AG09309 (cell line): ENCODE measurements around the gene KIAA0319L.

ENCODE experiments used
- DNase-seq: peaks from one replicate; pipeline ENCODE4 v3.0.0-alpha.2; 2010; ENCODE audit warnings: low read depth
- H3K4me3 ChIP-seq: 2 replicates; pipeline ENCODE4 v1.5.1; 2011; ENCODE audit warnings: mild to moderate bottlenecking, low read depth, low read length, moderate library complexity; ENCODE audit not compliant: control insufficient read depth
- TF ChIP-seq, protein P1 (sequence below): IDR thresholded peaks from 2 replicates; pipeline ENCODE4 v1.5.1; 2011; ENCODE audit warnings: mild to moderate bottlenecking, low read depth, low read length, inconsistent platforms; ENCODE audit not compliant: insufficient read depth, control insufficient read depth; ENCODE audit errors: missing control alignments

KIAA0319L gene

DNA sequence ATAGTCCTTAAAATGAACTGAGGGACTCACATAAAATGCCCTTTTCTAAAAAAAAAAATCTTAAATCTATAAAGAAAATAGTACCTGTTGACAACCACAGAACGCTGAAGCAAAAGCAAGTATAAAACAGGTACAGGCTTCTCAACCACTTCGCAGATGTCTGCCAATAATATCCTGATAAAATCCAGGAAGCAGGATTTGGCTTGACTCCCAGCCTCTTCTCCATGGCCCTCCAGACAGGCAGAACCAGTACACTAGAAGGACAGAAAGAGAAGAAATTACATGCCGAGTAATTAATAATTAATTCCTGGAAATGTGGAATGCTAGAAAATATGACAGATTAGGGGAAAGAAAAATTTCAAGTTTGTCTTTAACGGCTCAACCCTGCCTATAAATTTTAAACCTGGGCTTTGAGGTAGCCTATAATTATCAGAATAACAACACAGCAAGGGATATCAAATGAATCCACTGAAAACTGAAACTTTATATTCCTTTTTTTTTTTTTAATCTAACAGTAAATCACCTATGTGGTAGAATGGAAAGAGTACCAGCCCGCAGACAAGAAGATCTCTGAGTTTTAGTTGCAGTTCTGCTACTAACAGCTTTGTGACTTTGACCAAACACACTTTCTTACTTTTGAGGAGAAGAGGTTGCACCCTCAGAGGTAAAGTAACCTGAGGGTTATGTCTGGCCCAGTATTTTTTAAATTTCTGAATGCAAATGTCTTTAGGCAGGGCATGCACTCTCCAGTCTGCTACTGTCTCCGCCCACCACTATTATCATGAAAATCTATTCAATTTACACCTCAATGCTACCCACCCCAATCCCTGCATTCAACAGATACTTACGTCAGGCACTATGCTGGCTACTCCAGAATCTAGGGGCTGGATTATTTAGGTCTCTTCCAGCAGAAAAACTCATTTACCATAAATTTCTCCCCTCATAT, 2.7 kb downstream of the KIAA0319L start:
- TF ChIP-seq, protein P1, sequence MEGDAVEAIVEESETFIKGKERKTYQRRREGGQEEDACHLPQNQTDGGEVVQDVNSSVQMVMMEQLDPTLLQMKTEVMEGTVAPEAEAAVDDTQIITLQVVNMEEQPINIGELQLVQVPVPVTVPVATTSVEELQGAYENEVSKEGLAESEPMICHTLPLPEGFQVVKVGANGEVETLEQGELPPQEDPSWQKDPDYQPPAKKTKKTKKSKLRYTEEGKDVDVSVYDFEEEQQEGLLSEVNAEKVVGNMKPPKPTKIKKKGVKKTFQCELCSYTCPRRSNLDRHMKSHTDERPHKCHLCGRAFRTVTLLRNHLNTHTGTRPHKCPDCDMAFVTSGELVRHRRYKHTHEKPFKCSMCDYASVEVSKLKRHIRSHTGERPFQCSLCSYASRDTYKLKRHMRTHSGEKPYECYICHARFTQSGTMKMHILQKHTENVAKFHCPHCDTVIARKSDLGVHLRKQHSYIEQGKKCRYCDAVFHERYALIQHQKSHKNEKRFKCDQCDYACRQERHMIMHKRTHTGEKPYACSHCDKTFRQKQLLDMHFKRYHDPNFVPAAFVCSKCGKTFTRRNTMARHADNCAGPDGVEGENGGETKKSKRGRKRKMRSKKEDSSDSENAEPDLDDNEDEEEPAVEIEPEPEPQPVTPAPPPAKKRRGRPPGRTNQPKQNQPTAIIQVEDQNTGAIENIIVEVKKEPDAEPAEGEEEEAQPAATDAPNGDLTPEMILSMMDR: no peak
- no peak for DNase-seq
- no peak overlapping the region for H3K4me3 ChIP-seq

DNA sequence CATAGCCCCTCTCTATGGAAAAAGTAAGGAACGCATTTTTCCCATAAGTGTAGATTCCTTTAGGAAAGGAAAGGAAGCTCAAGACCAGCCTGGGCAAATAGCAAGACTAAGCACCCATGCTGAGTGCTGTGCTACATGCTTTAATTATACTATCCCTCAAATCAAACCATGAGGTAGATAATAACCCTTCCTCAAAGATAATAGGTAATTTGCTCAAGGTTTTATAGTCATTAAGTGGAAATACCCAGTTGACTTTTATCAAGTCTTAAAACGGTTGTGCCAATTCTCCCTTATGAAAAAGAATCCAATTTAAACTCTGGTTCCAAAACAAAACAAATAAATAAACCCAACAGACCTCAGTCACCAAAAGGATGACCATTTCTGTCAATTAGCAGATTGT, 3.4 kb downstream of the KIAA0319L start:
- TF ChIP-seq, protein P1: no peak
- DNase-seq: no peak
- no peak overlapping the region for H3K4me3 ChIP-seq

DNA sequence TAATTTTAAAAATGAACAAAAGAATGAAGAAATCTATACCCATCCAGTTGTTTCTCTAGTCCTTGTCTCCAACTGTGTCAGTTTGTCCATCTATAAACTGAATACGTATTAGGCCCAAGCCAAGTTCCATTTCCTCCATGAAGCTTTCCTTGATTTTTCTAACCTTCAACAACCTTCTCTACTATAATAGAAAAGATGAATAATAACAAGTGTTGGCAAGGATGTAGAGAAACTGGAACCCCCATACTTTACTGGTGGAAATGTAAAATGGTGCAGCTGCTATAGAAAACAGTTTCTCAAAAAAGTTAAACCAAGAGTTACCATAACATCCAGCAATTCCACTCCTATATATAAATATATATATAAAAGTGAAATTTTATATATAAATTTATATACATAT, 10.6 kb downstream of the KIAA0319L start:
- TF ChIP-seq, protein P1: no peak
- DNase-seq: no peak
- no peak overlapping the region for H3K4me3 ChIP-seq

DNA sequence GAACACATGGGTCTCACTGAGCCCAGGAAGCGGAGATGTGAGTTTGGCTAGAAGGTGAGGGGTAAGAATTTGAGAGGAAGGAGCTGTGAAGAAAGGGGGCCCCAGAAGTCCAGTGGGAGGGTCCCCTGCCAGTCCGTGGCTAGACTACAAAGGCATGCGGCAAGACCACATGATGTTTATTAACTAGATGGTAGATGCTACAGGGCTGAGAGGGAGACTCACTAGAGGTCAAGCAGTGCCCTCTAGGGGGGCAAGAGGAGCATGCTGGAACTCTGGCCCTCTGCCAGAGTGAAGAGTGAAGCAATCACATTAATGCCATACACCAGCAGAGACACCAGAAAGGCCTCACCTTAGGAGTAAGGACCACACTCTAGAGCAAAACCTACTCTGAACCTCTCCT, 12.2 kb downstream of the KIAA0319L start:
- no peak overlapping the region for H3K4me3 ChIP-seq
- TF ChIP-seq, protein P1: peak; percentile 15
- DNase-seq: no peak

DNA sequence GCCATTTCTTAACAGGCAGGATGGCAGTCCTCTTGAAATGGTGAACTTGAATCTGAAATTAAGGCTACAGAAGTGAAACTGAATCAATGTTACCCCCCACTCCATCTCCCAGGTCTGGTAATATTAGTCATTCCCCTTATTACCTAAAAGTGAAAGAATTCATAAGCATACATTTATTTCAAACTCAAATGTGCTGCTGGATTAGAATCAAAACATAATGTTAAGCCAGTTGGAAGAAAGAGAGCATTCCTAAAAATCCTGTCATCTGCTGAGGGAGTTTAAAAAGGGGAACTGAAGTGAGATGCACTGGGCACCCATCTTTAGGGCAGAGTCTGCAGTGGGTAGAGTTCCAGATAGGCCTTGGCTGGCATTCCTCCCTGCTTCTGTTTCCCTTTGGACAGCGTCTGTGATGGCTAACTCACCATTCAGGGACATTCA, 17.4 kb downstream of the KIAA0319L start:
- TF ChIP-seq, protein P1: no peak

DNA sequence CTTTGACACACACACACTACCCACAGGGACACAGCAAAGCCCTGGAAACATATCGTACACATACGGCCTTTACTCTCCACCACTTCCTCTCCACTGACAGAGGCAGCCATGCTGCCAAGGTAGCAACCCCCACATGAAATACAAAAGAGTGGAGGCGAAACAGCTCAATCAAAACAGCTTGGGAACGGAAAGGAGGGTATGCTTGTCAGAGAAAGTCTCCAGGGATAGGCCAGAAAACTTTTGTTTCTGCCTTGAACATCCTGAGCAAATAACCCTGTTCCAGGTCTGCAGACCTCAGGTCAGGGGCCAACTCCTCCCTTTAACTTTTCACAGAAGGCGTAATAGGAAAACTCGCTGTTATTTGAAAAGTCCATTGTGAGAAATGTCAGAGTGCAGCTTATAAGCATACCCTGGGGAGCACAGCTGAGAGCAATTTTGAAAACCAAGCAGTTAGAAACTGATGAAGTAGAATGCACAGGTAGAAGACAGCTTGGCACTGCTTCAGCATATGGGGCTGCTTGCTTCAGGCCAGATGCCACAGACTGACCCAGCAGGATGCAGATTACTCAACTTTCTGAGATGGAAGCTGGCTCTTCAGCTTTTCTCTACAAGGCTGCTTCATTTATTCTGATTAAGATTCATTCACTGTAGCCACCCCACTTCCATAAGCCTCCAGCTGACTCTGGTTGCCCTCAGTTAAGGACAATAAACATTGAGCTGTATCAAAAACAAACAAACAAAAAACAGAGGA, 18.0 kb downstream of the KIAA0319L start:
- TF ChIP-seq, protein P1: no peak
- no peak for DNase-seq
- H3K4me3 ChIP-seq: no peak overlapping the region

More for the DNA sequence above, 17.4 kb downstream of the KIAA0319L start:
- DNase-seq: no peak
- no peak overlapping the region for H3K4me3 ChIP-seq
